Activated CD4-positive, alpha-beta T cell treated with anti-CD3 and anti-CD28 coated beads for 24 hours (primary cell): ENCODE data around the gene TEDC1.

Source experiments
- DNase-seq, 2 donors: peaks; one replicate each; pipeline ENCODE4 v3.0.0-alpha.2; 2020; ENCODE audit warnings: low read depth in 2 of 2

The TEDC1 gene

DNA sequence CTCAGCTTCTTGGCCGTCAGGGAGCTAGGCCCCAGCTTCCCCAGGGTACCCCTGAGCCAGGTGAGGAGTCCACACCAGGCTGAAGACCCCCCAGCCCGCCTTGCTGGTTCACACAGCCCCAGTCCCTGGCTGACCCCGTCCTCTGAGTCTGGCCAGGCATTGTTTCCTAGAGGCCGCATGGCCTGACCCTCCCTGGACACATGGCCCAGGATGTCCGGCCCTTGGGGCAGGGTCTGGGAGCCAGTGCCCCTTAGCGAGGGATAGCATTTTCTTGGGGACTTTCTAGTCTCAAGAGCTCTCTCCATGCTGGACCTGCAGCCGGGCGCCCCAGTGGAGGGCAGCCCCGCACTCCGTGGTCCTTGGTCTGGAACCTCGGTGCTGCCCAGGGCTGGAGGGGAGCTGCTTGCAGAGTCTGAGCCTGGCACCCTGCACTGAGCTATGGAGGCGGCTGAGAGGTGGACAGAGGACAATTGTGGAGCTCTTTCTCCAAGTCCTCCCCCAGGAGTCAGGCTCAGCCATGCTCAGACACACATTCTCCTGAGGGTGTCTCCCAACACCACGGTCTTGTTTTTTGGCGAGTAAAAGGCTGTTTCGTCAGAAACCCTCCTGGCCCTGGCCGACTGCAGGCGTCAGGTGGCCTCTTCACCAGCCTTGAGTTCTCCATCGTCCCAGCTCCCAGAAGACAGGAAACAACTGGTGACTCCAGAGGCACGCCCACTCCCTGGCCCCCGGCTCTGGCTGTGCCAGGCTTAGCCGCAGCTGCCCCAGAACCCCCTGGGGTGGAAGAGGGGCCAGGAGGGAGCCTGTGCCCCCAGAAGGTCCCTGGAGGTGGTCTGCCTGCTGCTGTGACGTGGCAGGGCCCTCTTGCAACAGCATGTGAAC is 34.1 kb upstream of the TEDC1 start:
- DNase-seq = no peak

GRCh38 chr14:105458010-105458409 is 33.0 kb upstream of the TEDC1 start:
- DNase-seq = no peak

GRCh38 chr14:105458571-105458970 is 32.5 kb upstream of the TEDC1 start:
- no peak for DNase-seq

GRCh38 chr14:105460116-105460515 is 30.9 kb upstream of the TEDC1 start:
- DNase-seq = no peak

DNA sequence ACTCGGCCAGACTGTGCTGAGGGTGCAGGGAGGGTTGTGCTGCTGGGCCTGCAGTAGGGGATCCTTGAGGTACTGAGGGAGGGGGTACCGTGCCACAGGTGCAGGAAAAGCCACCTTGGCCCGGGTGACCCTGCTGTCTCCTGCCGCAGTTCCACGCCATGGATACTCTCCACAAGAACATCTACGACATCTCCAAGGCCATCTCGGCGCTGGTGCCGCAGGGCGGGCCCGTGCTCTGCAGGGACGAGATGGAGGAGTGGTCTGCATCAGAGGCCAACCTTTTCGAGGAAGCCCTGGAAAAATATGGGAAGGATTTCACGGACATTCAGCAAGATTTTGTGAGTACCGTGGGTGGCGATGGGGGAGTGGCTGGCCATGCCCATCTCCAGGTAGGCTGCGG is 30.4 kb upstream of the TEDC1 start:
- DNase-seq = no peak

GRCh38 chr14:105461903-105462302 is 29.1 kb upstream of the TEDC1 start:
- no peak for DNase-seq

DNA sequence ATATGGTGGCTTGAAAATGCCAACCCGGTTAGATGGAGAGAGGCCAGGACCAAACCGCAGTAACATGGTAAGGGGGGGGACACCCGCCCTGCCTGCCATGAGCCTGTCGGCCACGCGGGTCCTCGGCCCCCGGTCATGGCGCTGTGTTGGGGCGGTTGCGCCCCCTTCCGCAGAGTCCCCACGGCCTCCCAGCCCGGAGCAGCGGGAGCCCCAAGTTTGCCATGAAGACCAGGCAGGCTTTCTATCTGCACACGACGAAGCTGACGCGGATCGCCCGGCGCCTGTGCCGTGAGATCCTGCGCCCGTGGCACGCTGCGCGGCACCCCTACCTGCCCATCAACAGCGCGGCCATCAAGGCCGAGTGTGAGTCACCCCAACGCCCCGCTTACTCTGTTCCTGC is 26.5 kb upstream of the TEDC1 start:
- DNase-seq = no peak

GRCh38 chr14:105465209-105466031 is 25.6 kb upstream of the TEDC1 start:
- no peak for DNase-seq

DNA sequence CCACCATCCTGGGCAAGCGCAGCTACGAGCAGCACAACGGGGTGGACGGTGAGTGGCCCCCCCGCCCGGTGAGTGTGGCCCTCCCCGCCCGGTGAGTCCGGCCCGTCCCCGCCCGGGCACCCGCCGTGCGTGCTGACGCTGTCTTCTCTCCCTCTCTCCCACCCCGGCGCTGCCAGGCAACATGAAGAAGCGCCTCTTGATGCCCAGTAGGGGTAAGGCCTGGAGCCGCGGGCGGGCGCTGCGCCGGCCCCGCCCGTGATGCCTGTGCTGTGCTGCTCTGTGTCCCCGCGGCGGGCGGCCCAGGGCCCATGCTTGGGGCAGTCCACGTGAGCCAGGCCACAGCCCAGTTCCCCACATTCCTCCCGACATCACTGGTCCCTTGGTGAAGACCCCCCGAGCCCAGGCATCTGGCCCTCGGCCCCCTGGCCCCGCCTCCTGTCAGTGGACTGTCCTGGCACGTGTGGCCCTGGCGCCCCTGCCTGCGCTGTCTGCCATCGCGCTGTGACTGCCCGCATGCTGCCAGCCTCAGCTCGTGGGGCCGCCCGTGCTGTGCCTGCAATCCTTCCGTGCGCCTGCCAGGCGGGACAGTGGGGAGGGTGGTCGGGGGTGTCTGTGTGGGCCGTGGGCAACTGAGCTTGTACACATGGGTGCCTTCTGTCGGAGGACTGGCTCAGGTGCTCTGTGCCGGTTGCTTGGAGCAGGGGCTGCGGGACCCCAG is 24.4 kb upstream of the TEDC1 start:
- no peak for DNase-seq

- DNase-seq = no peak
Measured at GRCh38 chr14:105467249-105467941, 23.7 kb upstream of the TEDC1 start.

DNA sequence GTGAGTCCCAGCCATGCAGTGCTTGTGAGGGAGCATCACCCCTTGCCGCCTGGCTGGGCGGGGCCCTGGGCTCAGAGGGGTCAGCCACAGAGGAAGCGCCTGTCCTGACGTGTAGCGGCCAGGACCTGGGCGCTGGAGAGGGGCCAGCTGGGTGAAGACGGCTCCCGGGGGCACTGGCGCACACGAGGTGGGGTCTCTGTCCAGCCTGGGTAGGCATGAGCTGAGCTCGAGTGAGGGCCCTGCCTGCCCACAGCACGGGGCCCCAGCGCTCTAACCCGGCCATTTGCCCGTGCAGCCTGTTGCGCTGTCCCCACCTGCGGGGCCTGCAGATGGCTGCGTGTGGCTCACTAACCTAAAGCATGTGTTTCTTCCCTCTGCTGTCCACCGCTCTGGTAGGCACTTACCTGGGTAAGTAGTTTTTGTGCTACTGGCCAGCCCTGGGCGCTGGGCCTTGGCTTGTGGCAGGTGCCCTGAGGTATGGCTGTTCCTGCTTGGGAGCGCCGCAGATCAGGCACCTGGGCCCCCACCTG is 23.0 kb upstream of the TEDC1 start:
- DNase-seq = no peak

DNA sequence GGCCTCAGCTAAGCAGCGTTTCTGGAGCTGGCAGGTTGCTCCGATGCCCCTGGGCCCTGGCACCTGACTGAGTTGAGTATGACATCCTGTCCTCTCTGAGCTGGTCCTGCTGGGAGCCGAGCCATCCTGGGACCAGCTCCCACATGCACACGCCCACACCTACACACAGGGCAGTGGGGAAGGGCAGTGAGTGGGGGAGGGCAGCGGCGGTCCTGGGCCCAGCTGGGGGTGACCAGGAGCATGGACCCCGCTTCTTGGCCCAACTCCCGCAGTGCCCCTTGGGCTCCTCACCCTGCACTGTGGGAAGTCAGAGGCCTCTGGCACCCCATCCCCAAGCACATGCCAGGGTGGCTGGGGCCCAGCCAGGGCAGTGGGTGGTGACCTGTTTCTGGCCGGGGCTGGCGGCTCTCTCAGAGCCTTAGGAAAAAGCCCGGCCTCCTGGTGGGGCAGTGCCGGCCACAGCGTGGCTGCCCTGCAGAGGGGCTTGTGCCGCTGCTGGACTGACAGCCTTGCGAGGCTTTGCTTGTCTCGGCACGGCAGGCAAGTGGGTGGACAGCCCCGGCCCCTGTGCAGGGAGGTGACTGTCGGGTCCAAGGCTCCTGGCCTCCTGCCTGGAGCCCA is 22.3 kb upstream of the TEDC1 start:
- DNase-seq = no peak

GRCh38 chr14:105469456-105470349 is 21.3 kb upstream of the TEDC1 start:
- no peak for DNase-seq

DNA sequence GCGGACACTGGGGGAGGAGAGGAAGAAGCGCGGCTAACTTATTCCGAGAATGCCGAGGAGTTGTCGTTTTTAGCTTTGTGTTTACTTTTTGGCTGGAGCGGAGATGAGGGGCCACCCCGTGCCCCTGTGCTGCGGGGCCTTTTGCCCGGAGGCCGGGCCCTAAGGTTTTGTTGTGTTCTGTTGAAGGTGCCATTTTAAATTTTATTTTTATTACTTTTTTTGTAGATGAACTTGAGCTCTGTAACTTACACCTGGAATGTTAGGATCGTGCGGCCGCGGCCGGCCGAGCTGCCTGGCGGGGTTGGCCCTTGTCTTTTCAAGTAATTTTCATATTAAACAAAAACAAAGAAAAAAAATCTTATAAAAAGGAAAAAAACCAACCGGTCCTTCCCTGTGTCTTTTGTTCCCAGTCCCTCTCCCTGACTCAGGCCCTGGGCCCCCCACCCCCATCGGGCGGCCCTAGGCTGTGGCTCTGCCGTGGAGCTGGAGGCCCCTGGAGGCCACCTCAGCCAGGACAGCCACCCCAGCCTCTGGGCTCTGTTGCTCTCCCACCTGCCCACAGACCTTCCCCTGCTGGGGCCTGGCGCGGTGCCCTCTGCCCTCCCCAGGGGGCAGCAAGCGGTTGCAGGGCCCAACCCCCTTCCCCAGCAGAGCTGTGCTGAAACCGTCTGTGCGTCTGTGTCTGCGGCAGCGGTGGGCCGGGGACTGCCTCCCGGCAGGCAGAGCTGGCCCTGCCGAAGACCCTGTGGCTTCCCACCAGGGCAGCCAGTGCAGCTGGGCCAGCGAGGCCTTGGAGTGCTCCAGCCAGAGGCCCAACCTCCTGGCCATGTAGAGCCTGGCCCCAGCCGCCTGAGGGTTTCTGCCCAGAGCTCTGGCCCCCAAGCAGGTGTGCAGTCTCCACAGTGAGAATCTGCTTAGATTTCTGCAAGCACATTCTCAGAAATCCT is 20.4 kb upstream of the TEDC1 start:
- DNase-seq = no peak

DNA sequence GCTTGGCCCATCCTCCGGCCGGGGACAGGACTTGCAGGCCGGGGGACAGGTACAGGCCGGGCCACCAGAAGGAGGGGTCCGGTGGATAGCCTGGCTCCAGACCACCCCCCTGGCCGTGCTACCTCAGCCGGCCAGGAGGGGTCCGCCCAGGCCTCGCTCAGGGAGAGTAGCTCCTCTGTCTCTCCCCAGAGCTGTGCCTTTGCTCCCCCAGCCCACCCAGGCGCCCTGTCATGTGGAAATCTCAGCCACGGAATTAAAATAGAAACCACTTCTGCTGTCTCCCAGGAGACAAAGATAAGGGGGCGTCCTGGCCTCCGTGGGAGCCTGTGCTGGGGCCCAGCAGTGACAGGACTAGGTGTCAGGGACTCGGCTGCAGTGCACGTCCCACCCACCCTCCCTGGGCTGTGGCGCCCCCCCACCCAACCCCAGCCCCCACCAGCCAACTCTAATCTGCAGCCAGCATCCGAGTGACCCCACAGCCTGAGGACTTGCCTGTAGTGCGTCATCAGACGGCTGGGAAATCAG is 19.7 kb upstream of the TEDC1 start:
- DNase-seq = no peak

- DNase-seq = no peak
Measured at GRCh38 chr14:105471823-105472485, 19.1 kb upstream of the TEDC1 start.

DNA sequence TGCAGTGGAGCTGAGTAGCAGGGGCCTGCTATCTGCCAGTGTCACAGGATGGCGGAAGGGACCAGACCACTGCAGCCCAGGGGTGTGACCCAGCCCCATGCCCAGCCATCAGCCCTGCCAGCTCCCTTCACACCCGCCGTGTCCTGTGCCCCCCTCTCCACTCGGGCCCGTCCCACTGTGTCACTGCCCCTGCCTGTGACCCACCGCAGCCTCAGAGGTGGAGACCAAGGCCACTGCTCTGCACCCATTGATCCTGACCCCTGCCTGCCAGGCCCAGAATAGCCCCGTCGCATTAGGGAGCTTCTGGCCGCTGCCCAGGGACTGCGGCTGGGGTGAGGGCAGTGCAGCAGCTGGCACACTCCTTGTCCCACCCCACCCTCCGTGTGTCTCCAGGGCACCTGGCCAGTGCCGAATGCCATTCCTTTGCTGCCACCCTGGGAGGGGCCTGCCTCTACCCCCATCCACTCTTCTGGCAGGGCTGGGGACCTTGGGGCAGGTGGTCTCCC is 18.5 kb upstream of the TEDC1 start:
- no peak for DNase-seq
